H9 (cell line): Measurements from ENCODE around the gene TFPI. TPM values are rescaled to one million over a fixed set of nuclear protein-coding genes. Genes with fewer than 3 reads are reported as not detected.
A peak's percentile ranks its signal among the peaks of the same experiment; 100 is the strongest.

Experiments
- DNase-seq: peaks from one replicate; pipeline ENCODE4 v3.0.0-alpha.2; 2017
- H2AFZ ChIP-seq: one replicate; pipeline ENCODE4 v1.6.1; 2013; ENCODE audit warnings: mild to moderate bottlenecking, low read length, control low read depth, moderate library complexity
- H2AK5ac ChIP-seq: 2 replicates; pipeline ENCODE4 v1.6.1; 2013; ENCODE audit warnings: low read length, control low read depth, mixed read lengths; ENCODE audit not compliant: insufficient read length
- H2BK120ac ChIP-seq: one replicate; pipeline ENCODE4 v1.6.1; 2013; ENCODE audit warnings: low read depth, mild to moderate bottlenecking, low read length, control low read depth, inconsistent platforms; ENCODE audit not compliant: poor library complexity, severe bottlenecking
- H2BK12ac ChIP-seq: 2 replicates; pipeline ENCODE4 v1.6.1; 2013; ENCODE audit warnings: low read length, control low read depth, mixed read lengths, low read depth; ENCODE audit not compliant: insufficient read length
- H2BK15ac ChIP-seq: 2 replicates; pipeline ENCODE4 v1.6.1; 2013; ENCODE audit warnings: low read depth, low read length, control low read depth
- H2BK20ac ChIP-seq: one replicate; pipeline ENCODE4 v1.6.1; 2013; ENCODE audit warnings: low read depth, mild to moderate bottlenecking, low read length, control low read depth, inconsistent platforms; ENCODE audit not compliant: poor library complexity, severe bottlenecking
- H2BK5ac ChIP-seq: 2 replicates; pipeline ENCODE4 v1.6.1; 2013; ENCODE audit warnings: low read length, control low read depth, mixed read lengths; ENCODE audit not compliant: insufficient read length
- H3K14ac ChIP-seq: 2 replicates; pipeline ENCODE4 v1.6.1; 2013; ENCODE audit warnings: low read length, control low read depth; ENCODE audit not compliant: insufficient read depth
- H3K18ac ChIP-seq: 2 replicates; pipeline ENCODE4 v1.6.1; 2013; ENCODE audit warnings: low read depth, mild to moderate bottlenecking, mixed read lengths, low read length, control low read depth; ENCODE audit not compliant: insufficient read length
- H3K23ac ChIP-seq: 2 replicates; pipeline ENCODE4 v1.6.1; 2013; ENCODE audit warnings: low read length, control low read depth, mixed read lengths, low read depth; ENCODE audit not compliant: insufficient read length
- H3K23me2 ChIP-seq: 2 replicates; pipeline ENCODE4 v1.6.1; 2013; ENCODE audit warnings: low read depth, mild to moderate bottlenecking, mixed read lengths, low read length, control low read depth; ENCODE audit not compliant: insufficient read length, poor library complexity, severe bottlenecking
- H3K27ac ChIP-seq: 2 replicates; pipeline ENCODE4 v1.5.1; 2013; ENCODE audit warnings: low read length, control low read depth, mixed read lengths, low read depth; ENCODE audit not compliant: insufficient read length
- H3K27me3 ChIP-seq: 2 replicates; pipeline ENCODE4 v1.6.1; 2013; ENCODE audit warnings: low read length, control low read depth, inconsistent platforms; ENCODE audit not compliant: insufficient read depth
- H3K4ac ChIP-seq: 2 replicates; pipeline ENCODE4 v1.6.1; 2013; ENCODE audit warnings: low read depth, mild to moderate bottlenecking, control low read depth, inconsistent platforms, low read length, moderate library complexity
- H3K4me1 ChIP-seq: 2 replicates; pipeline ENCODE4 v1.6.1; 2013; ENCODE audit warnings: low read length, control low read depth, inconsistent platforms; ENCODE audit not compliant: insufficient read depth
- H3K4me2 ChIP-seq: 2 replicates; pipeline ENCODE4 v1.6.1; 2013; ENCODE audit warnings: low read length, control low read depth, mixed read lengths; ENCODE audit not compliant: insufficient read length, insufficient read depth
- H3K56ac ChIP-seq: 2 replicates; pipeline ENCODE4 v1.6.1; 2013; ENCODE audit warnings: low read depth, mild to moderate bottlenecking, mixed read lengths, low read length, control low read depth; ENCODE audit not compliant: insufficient read length
- H3K79me1 ChIP-seq: 2 replicates; pipeline ENCODE4 v1.6.1; 2013; ENCODE audit warnings: low read depth, mild to moderate bottlenecking, moderate library complexity, low read length, control low read depth, inconsistent platforms; ENCODE audit not compliant: insufficient read depth, poor library complexity, severe bottlenecking
- H3K79me2 ChIP-seq: 2 replicates; pipeline ENCODE4 v1.6.1; 2013; ENCODE audit warnings: low read length, control low read depth, inconsistent platforms; ENCODE audit not compliant: insufficient read depth
- H3K9ac ChIP-seq: 2 replicates; pipeline ENCODE4 v1.6.1; 2013; ENCODE audit warnings: low read length, control low read depth, mixed read lengths; ENCODE audit not compliant: insufficient read length; ENCODE audit errors: extremely low read depth
- H3K9me3 ChIP-seq: one replicate; pipeline ENCODE4 v1.6.1; 2013; ENCODE audit warnings: low read depth, low read length, inconsistent platforms; ENCODE audit not compliant: control insufficient read depth
- H3T11ph ChIP-seq: one replicate; pipeline ENCODE4 v1.6.1; 2013; ENCODE audit warnings: mild to moderate bottlenecking, low read length, control low read depth, inconsistent platforms
- H4K20me1 ChIP-seq: one replicate; pipeline ENCODE4 v1.6.1; 2013; ENCODE audit not compliant: control insufficient read depth, insufficient read length, insufficient read depth
- H4K5ac ChIP-seq: 2 replicates; pipeline ENCODE4 v1.6.1; 2013; ENCODE audit warnings: low read depth, mild to moderate bottlenecking, mixed read lengths, low read length, control low read depth; ENCODE audit not compliant: insufficient read length
- H4K8ac ChIP-seq: replicated peaks from 2 replicates; pipeline ENCODE4 v1.6.1; 2013; ENCODE audit warnings: low read length, control low read depth, mixed read lengths, low read depth; ENCODE audit not compliant: insufficient read length
- H4K91ac ChIP-seq: 2 replicates; pipeline ENCODE4 v1.6.1; 2013; ENCODE audit warnings: low read depth, mild to moderate bottlenecking, moderate library complexity, mixed read lengths, low read length, control low read depth; ENCODE audit not compliant: insufficient read length
- H3K27ac Mint-ChIP-seq, 3 experiments: 2 replicates in 2 of 3; 3 replicates in 1 of 3; pipeline ENCODE4 v1.8.0; 2020 to 2021; ENCODE audit warnings: mixed read lengths in 3 of 3, mild to moderate bottlenecking in 1 of 3, moderate library complexity in 1 of 3
- H3K27me3 Mint-ChIP-seq: 2 replicates; pipeline ENCODE4 v1.8.0; 2021; ENCODE audit warnings: low read depth, mild to moderate bottlenecking, moderate library complexity, mixed read lengths
- H3K36me3 Mint-ChIP-seq, 3 experiments: 2 replicates in 2 of 3; 3 replicates in 1 of 3; pipeline ENCODE4 v1.8.0; 2020 to 2021; ENCODE audit warnings: low read depth in 3 of 3, mixed read lengths in 3 of 3; ENCODE audit not compliant: insufficient read depth in 1 of 3
- H3K4me1 Mint-ChIP-seq, 2 experiments: 2 replicates each; pipeline ENCODE4 v1.8.0; 2020; ENCODE audit warnings: mixed read lengths in 2 of 2
- H3K4me3 Mint-ChIP-seq, 2 experiments: 2 replicates in 1 of 2; 3 replicates in 1 of 2; pipeline ENCODE4 v1.8.0; 2020 to 2021; ENCODE audit warnings: mild to moderate bottlenecking in 2 of 2, mixed read lengths in 2 of 2, moderate library complexity in 1 of 2
- H3K9me3 Mint-ChIP-seq, 2 experiments: 2 replicates in 1 of 2; 3 replicates in 1 of 2; pipeline ENCODE4 v1.8.0; 2020; ENCODE audit warnings: mild to moderate bottlenecking in 2 of 2, mixed read lengths in 2 of 2, moderate library complexity in 1 of 2
- WGBS: extraction: QIAGEN DNeasy Blood & Tissue Kit; methylation state at CpG from one replicate; pipeline ENCODE4 v1.1.7; 2013; ENCODE audit warnings: missing lambda C conversion rate, low lambda C conversion rate, mixed read lengths; ENCODE audit not compliant: insufficient read length; ENCODE audit errors: extremely low coverage; 5-methylcytosine and 5-hydroxymethylcytosine counted together
- total RNA-seq: library from RNA; stranded (reverse); gene quantifications from 2 replicates; pipeline ENCODE4 v1.2.1, GENCODE V29; 2021
- TF ChIP-seq, protein P1 (sequence below): fragments of 200-600 bp; sonication (generic); conservative IDR thresholded peaks from 3 replicates; pipeline ENCODE4 v1.8.0; 2021; ENCODE audit warnings: antibody characterized with exemption, mild to moderate bottlenecking

TFPI gene
- total RNA-seq, 1 experiment from 2014 or later, result 5.8 TPM

DNA sequence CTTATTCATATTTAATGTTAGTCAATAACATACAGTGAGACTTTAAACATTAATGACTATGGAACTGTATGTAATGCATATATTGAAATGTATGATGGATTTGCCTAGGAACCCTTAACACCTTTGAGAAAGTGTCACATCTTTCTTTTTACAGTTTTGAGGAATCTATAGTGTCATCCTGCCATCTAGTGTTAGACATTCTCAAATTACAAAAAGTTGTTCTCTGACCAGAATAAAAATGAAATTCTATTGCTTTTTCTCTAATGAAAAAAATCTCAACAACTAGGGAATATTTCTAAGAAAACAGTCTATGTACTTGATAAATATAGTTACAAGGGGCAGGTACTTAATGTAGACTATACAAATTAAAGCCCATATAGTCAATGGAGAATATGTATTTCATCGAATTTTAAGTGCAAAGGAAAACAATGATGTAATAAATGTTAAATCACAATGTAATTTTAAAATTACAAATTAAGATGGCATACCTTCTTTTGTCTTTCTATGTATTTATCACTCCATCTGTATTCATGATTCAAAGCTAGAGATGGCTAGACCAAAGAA lies 101.1 kb downstream of the TFPI start:
- TF ChIP-seq, protein P1, sequence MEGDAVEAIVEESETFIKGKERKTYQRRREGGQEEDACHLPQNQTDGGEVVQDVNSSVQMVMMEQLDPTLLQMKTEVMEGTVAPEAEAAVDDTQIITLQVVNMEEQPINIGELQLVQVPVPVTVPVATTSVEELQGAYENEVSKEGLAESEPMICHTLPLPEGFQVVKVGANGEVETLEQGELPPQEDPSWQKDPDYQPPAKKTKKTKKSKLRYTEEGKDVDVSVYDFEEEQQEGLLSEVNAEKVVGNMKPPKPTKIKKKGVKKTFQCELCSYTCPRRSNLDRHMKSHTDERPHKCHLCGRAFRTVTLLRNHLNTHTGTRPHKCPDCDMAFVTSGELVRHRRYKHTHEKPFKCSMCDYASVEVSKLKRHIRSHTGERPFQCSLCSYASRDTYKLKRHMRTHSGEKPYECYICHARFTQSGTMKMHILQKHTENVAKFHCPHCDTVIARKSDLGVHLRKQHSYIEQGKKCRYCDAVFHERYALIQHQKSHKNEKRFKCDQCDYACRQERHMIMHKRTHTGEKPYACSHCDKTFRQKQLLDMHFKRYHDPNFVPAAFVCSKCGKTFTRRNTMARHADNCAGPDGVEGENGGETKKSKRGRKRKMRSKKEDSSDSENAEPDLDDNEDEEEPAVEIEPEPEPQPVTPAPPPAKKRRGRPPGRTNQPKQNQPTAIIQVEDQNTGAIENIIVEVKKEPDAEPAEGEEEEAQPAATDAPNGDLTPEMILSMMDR, result peak; percentile 75
- Histone ChIP-seq H4K8ac (no peak overlapping the region), H2AFZ (no peak overlapping the region), H3T11ph (no peak overlapping the region), H2BK15ac (no peak overlapping the region), H2BK5ac (no peak overlapping the region), H3K4ac (no peak overlapping the region), H3K4me2 (no peak overlapping the region), H3K9ac (no peak overlapping the region), H3K79me1 (no peaks in the 10 kb centered on the region), H4K20me1 (no peaks in the 10 kb centered on the region), H3K14ac (no peak overlapping the region), H3K27ac (no peak overlapping the region), H3K79me2 (no peaks in the 10 kb centered on the region), H3K56ac (no peak overlapping the region), H2AK5ac (no peak overlapping the region), H3K23ac (no peak overlapping the region), H2BK120ac (no peak overlapping the region), H3K27me3 (no peaks in the 10 kb centered on the region), H3K23me2 (no peaks in the 10 kb centered on the region), H4K5ac (no peak overlapping the region), H2BK20ac (no peak overlapping the region), H2BK12ac (no peak overlapping the region), H4K91ac (no peak overlapping the region), H3K18ac (no peak overlapping the region), H3K4me1 (no peaks in the 10 kb centered on the region), H3K9me3 (no peaks in the 10 kb centered on the region)
- no peak overlapping the region for H3K4me3 Mint-ChIP-seq
- DNase-seq, result no peak
- no peaks in the 10 kb centered on the region for H3K36me3 Mint-ChIP-seq
- H3K27me3 Mint-ChIP-seq, result no peaks in the 10 kb centered on the region
- peaks cover 5 to 6% of the 10 kb centered on the region in 2 experiments for H3K4me1 Mint-ChIP-seq
- H3K9me3 Mint-ChIP-seq, result no peaks in the 10 kb centered on the region
- no peak overlapping the region for H3K27ac Mint-ChIP-seq
- WGBS, result no CpG with 5 or more reads among the region's 1 CpG
